ENCODE measurements around the gene MYL6B. TPM values are rescaled to one million over a fixed set of nuclear protein-coding genes. Genes with fewer than 3 reads are reported as not detected.
"Not testable (repeated sequence)": the region's sequence is repeated elsewhere in the genome, so short reads cannot be mapped to it uniquely, and the experiment has no call there.

MYL6B gene
- total RNA-seq, 1 donor from 2014 or later, result 40.8 TPM

GRCh38 chr12:56190695-56191155 is 38.3 kb downstream of the MYL6B start:
- H3K4me1 ChIP-seq, result peaks cover 28% of the 10 kb centered on the region
- no peaks in the 10 kb centered on the region for H3K27me3 ChIP-seq
- peak overlapping the region; percentile 94 for H3K27ac ChIP-seq
- intact Hi-C loops (cut with DNase I), result no loop called here
- TF ChIP-seq POLR2A (IDR thresholded peaks at IDR 0.05) (no peak), POLR2AphosphoS5 (IDR thresholded peaks at IDR 0.05; ENCODE audit: insufficient read depth in 1 of 2, low read depth in 1 of 2) (no peak)
- TF ChIP-seq, protein P1, sequence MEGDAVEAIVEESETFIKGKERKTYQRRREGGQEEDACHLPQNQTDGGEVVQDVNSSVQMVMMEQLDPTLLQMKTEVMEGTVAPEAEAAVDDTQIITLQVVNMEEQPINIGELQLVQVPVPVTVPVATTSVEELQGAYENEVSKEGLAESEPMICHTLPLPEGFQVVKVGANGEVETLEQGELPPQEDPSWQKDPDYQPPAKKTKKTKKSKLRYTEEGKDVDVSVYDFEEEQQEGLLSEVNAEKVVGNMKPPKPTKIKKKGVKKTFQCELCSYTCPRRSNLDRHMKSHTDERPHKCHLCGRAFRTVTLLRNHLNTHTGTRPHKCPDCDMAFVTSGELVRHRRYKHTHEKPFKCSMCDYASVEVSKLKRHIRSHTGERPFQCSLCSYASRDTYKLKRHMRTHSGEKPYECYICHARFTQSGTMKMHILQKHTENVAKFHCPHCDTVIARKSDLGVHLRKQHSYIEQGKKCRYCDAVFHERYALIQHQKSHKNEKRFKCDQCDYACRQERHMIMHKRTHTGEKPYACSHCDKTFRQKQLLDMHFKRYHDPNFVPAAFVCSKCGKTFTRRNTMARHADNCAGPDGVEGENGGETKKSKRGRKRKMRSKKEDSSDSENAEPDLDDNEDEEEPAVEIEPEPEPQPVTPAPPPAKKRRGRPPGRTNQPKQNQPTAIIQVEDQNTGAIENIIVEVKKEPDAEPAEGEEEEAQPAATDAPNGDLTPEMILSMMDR (IDR thresholded peaks at IDR 0.05), result no peak
- peak overlapping the region; percentile 80 to 93 for H3K4me3 ChIP-seq
- DNase-seq (ENCODE audit: extremely low spot score in 2 of 2), result no peak
- no peaks in the 10 kb centered on the region for H3K9me3 ChIP-seq
- H3K36me3 ChIP-seq, result peaks cover 0 to 4% of the 10 kb centered on the region in 2 donors

DNA sequence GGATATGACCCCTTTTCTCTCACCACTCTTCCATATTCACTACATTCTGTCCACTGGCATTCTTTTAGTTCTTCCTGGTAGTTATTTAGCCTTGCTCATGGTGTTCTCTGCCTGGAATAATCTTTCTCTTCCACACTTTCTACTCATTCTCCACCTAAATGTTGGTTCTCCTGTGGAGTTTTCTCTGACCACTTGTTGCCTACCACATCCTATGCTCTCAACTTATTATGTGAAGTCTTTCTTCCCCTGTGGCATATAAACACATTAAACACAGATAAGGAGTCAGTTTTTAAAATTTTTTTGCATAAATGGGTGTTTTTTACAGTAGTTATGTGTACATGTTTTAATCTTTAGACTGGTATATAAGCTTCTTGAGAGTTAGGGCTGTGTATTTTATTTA is 40.2 kb downstream of the MYL6B start:
- Histone ChIP-seq H3K4me1 (peaks cover 22% of the 10 kb centered on the region), H3K27ac (no peak overlapping the region), H3K36me3 (no peaks in the 10 kb centered on the region), H3K9me3 (no peaks in the 10 kb centered on the region), H3K4me3 (no peak overlapping the region), H3K27me3 (no peaks in the 10 kb centered on the region)
- TF ChIP-seq POLR2A (IDR thresholded peaks at IDR 0.05) (no peak), POLR2AphosphoS5 (IDR thresholded peaks at IDR 0.05; ENCODE audit: insufficient read depth in 1 of 2, low read depth in 1 of 2) (no peak)
- TF ChIP-seq, protein P1 (IDR thresholded peaks at IDR 0.05), result no peak
- intact Hi-C loops (cut with DNase I), result loop anchor here (2.0 kb wide), 1 partner anchor 32 kb away; the partner anchor contains the start of gene NABP2
- no peak for DNase-seq (ENCODE audit: extremely low spot score in 2 of 2)

DNA sequence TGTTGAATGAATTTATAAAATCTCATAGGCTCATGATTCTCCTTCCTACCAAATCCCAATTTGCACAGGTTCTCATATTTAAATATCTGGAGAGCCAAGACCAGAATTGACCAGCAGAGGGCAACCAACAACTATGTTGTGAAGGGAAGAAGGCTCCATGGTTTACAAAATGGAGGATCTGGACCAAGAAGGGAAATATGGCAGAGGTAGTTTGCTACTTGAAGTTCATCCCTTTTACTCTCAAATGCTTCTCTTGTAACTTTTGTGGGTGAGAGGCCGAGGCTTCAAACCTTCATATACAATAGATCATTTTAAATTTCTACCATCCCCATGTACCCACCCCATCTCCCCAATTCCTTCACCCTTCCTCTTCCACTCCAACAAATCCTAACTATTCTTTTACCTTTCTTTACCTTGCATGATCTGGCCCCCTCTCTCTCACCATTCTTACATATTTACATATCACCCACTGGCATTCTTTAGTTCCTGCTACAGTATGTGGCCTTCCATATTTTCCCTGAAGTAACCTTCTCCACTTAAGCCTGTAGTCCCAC is 40.7 kb downstream of the MYL6B start:
- no peak overlapping the region for H3K27ac ChIP-seq
- no peaks in the 10 kb centered on the region for H3K9me3 ChIP-seq
- no peaks in the 10 kb centered on the region for H3K27me3 ChIP-seq
- H3K4me1 ChIP-seq, result peaks cover 16% of the 10 kb centered on the region
- H3K4me3 ChIP-seq, result no peak overlapping the region
- no peaks in the 10 kb centered on the region for H3K36me3 ChIP-seq
- intact Hi-C loops (cut with DNase I), result loop anchor here (2.0 kb wide), 1 partner anchor 32 kb away; the partner anchor contains the start of gene NABP2
- TF ChIP-seq POLR2AphosphoS5 (IDR thresholded peaks at IDR 0.05; ENCODE audit: insufficient read depth in 1 of 2, low read depth in 1 of 2) (peak in 1 of 2 donors; percentile 85), POLR2A (IDR thresholded peaks at IDR 0.05) (no peak)
- TF ChIP-seq, protein P1 (IDR thresholded peaks at IDR 0.05), result peak; percentile 51 to 82 (median 51)
- DNase-seq (ENCODE audit: extremely low spot score in 2 of 2), result no peak

GRCh38 chr12:56196818-56197550 is 44.6 kb downstream of the MYL6B start:
- DNase-seq (ENCODE audit: extremely low spot score in 2 of 2); intact Hi-C loops (cut with DNase I); H3K4me1 ChIP-seq; H3K9me3 ChIP-seq; H3K27ac ChIP-seq; H3K36me3 ChIP-seq; H3K27me3 ChIP-seq; H3K4me3 ChIP-seq: not testable (repeated sequence)

DNA sequence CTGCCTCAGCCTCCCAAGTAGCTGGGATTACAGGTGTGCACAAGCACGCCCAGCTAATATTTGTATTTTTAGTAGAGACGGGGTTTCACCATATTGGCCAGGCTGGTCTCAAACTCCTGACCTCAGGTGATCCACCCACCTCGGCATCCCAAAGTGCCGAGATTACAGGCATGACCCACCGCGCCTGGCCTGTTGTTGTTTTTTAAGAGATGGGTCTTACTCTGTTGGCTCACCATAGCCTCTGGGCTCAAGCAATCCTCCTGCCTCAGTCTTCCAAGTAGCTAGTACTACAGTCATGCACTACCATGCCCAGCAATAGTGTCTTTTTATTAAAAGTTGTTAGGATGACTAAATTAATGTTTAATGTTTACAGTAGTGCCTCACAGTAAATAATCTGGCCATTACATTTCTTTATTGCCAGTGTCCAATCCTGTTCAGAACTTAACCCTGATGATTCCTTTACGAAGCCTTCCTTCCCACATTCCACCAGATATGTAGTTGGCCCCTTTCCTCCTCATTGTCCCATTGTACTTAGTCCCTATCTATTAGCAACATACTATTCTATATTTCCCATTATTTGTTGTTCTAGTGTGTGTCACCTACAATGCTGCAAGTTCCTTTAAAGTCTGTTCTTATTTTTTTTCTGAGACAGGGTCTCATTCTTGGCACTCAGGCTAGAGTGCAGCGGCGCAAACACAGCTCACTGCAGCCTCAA is 45.7 kb downstream of the MYL6B start:
- H3K27me3 ChIP-seq, result no peaks in the 10 kb centered on the region
- no peak overlapping the region for H3K27ac ChIP-seq
- intact Hi-C loops (cut with DNase I), result no loop called here
- no peaks in the 10 kb centered on the region for H3K36me3 ChIP-seq
- no peaks in the 10 kb centered on the region for H3K9me3 ChIP-seq
- no peak for TF ChIP-seq POLR2AphosphoS5 (IDR thresholded peaks at IDR 0.05; ENCODE audit: insufficient read depth in 1 of 2, low read depth in 1 of 2)
- no peak for TF ChIP-seq POLR2A (IDR thresholded peaks at IDR 0.05)
- TF ChIP-seq, protein P1 (IDR thresholded peaks at IDR 0.05), result no peak
- H3K4me3 ChIP-seq, result no peak overlapping the region
- no peaks in the 10 kb centered on the region for H3K4me1 ChIP-seq
- DNase-seq (ENCODE audit: extremely low spot score in 2 of 2), result no peak

All from vagina (tissue), 2 donors.